Stimulated activated CD4-positive, alpha-beta T cell treated with anti-CD3 and anti-CD28 coated beads, Interleukin-15, amount 100 ng/mL, for 48 hours (primary cell): ENCODE measurements around the gene HSD11B1L.

Source experiments
- DNase-seq, 2 donors: peaks; one replicate each; pipeline ENCODE4 v3.0.0-alpha.2; 2020; ENCODE audit warnings: low read depth in 2 of 2

The HSD11B1L gene

DNA sequence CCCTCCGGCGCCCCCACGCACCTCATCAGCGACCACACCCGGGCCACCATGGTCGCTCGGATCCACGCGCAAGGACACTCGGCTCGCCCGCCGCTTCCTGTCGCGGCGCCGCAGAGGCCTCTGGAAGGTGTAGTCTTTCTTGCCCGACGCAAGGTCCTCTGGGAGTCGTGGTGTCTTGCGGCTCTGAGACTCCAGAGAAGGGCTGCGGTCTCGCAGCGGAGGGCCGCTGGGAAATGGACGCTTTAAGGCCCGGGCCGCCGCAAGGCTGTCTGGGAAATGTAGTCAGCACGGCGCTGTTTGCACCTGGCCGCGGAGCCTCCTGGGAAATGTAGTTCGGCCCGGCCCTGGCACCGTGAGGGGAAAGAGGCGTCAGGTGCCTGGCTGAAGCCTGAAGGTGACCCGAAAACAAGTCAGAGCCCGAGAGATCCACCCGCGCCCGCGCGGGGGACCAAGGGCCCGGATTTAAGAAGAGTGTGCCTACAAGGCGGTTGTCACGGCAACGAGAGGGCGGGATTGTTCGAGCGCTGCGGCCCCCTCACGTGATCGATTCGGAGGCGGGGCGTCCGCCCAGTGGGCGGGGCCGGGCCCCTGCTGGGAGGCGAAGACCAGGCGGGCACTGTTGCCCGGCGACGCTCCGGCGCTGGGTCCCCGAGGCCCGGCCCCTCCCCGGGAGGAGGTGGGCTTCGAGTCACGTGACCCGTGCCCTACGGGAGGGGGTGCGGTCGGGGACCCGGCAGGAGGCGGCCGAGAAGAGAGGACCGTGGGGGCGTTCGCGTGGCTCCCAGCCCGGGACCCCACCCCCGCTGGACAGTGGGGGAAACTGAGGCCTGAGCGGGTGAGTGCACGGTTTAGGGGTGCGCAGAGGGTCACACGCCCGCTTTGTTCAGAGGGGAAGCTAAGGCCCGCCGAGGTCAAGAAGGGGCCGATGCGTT lies at the start of gene HSD11B1L, which contains the start of gene MICOS13:
HSD11B1L (plus strand) TSS at position 591 of the 932 bp plus-strand sequence. CDS start 3,806 bp downstream, outside the sequence.
MICOS13 (minus strand) TSS at position 80 of the 932 bp plus-strand sequence; CDS start at position 50, 30 bp downstream.
- peak; percentile 97 to 98 for DNase-seq

DNA sequence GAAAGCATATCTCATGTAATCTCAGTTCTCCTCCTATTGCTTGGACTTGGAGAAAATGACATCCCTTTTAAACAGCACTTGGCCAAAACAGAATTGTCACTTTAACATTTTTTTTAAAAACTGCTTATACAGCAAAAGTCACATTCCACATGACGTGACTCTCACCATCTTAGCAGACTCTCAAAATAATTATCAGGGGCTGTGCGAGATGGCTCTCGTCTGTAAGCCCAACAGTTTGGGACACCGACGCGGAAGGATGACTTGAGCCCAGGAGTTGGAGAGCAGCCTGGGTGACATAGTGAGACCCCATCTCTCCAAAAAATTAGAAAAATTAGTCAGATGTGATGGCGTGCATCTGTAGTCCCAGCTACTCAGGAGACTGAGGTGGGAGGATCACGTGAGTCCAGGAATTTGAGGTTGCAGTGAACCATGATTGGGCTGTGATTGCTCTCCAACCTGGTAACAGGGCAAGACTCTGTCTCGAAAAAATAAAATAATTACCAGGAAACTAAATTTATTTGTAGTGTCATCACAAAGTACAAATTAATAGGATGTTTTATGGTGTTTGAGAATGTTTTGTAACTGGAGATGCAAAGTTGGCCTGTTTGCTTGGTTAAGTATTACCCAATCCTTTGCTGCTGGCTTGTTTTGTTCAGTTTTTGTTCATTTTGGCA lies 49.1 kb upstream of the HSD11B1L start:
- DNase-seq: no peak

DNA sequence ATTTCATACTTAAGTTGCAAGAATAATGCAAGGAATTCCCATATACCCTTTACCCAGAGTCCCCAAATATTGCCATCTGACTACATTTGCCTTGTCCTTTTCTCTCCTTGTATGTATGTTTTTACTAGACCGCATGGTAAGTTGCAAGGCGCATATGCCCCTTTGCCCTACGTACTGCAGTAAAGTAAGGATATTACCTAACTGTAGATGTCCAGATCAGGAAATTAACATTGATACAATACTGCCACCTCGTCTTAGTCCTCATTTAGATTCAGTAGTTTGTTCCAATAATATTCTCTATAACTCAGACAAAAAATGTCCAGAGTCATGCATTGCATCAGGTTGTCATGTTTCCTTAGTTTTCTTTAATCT lies 48.6 kb upstream of the HSD11B1L start:
- no peak for DNase-seq

- no peak for DNase-seq
Observed at GRCh38 chr19:5632657-5633056, 48.2 kb upstream of the HSD11B1L start.

DNA sequence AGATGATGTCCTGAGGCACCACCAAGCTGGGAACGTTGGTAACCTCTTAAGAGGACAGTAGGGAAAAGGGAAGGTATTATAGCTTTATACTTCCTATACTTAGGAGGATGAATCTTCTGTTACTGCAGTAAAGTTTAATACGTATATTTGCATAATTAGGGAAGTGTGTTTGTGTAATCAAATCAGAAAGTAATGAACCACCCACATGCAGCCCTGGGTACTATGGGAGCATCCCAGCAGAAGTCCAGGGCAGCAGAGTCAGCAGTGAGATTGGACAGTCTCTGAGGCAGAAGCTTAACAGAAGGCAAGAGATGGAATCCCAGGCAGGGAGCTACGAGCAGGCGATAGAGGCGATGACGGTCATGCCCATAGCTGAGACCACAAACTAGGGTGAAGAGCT lies 45.4 kb upstream of the HSD11B1L start:
- DNase-seq: no peak

GRCh38 chr19:5637971-5638370 lies 42.9 kb upstream of the HSD11B1L start:
- DNase-seq: no peak

DNA sequence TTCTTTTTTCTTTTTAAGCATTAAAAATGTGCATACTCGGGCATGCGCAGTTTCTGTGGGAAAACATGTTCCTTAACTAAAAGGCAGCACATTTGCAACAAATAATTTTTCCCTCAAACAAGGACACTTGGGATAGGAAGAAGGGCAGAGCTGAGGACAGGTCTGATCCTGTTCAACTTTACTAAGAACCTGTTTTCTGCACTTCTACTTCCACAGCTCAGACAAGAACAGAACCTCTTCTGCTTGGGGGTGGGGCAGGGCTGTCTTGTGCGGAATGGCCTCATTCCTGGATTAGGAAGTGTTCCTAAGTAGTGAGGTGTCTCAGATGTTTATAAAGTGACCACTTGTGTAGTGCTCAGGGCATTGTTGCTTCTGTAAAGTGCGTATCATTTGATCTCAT lies 39.7 kb upstream of the HSD11B1L start:
- no peak for DNase-seq

DNA sequence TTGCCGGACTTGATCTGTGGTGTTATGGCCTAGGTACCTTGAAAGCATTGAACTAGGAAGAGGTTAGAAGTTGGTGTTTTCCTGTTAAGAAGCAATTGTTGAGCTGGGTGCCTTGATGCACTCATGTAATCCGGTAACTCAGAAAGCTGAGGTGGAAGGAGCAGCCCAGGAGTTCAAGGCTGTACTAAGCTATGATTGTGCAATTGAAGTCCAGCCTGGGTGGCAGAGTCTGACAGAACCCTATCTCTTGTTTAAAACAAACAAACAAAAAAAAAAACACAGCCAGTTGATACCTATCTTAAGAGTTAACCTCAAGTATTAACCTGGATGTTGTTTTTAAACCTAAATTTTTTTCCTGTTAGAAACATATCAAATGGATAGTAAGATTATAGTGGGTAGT lies 38.6 kb upstream of the HSD11B1L start:
- DNase-seq: no peak

DNA sequence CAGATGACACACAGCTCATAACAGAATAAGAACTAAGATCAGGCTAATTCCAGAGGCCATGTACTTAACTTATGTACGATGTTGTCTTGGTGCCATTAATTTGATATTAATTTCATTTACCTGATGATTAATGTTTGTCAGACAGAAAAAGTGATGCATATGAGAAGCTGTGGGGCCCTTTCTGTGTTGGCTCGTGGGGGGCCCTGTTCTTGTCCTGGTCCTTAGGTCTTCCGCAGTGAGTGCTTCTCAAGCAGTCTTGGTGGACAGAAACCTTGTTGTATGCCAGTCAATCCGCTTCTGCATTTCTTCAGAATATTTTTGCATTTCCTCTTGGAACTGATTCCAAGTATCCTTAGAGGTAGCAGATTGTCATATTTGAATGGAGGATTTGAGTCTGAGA lies 37.8 kb upstream of the HSD11B1L start:
- DNase-seq: no peak

DNA sequence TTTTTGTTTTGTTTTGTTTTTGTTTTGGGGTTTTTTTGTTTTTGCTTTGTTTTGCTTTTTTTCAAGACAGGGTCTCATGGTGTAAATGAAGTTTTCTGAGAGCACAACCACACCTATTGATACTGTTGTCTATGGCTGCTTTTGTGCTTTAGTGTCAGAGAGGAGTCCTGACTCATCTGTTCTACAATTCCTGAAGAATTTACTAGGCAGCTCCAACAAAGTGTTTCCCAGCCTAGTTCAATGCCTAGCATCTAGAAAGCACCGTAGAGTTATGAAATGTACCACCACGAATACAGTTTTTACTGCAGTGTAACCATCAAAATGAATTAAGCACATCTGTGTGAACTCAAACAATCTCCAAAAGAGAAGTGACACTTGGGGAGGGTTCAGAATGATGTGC lies 36.8 kb upstream of the HSD11B1L start:
- DNase-seq: no peak

DNA sequence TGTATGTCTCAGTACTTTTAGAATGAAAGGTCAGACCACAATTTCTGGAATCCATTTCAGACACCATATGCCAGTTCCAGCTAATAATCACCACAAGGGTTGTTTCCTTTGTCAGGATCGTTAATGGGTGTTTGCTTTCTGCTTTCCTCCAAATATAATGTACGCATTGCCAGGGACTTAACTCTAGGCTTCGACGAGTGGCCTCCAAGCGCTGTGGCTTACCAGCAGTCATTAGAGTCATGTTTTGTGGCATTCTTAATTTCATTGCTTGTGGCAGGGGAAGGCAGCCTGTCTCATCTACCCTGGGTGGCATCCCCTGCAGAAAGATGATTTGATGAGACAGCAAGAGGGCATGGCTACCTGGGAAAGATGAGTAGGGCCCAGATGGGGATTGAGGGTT lies 35.4 kb upstream of the HSD11B1L start:
- no peak for DNase-seq

DNA sequence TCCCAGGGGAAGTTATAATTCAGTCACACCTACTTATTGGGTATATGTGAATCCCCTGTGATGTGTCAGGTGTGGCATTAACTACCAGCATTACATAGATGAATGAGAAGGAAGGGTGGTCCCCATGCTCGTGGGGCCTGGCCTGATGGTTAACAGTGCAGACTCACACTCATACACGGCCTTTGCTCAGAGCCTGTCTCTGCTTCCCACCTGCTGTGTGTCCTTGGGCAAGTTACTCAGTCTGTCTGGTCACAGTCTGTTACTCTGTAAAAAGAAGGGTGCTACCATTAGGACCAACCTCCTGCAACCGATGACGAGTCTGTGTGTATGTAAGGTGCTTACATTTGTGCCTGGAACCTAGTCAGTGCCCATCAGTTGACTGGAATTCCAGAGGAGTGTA lies 34.1 kb upstream of the HSD11B1L start:
- no peak for DNase-seq

GRCh38 chr19:5648464-5648863 lies 32.4 kb upstream of the HSD11B1L start:
- DNase-seq: no peak

GRCh38 chr19:5651361-5651760 lies 29.5 kb upstream of the HSD11B1L start:
- DNase-seq: no peak

DNA sequence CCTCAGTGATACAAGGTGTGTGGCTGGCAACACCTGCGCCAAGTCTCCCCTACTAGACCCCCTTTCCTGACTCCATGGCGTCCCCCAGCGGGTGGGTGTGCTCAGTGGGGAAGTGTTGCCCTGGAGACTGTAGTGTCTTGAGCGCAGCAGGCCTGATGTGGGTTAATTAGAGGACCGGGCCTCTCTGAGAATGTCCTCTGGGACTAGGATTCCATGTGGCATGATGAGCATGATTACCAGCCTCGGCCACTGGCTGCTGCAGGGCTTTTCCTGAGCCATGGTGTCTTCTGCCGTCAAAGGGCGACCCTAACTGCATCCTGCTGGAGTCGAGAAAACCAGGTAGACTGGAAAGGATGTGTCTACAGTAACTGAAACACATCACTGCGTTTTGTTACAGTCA lies 28.6 kb upstream of the HSD11B1L start:
- no peak for DNase-seq

DNA sequence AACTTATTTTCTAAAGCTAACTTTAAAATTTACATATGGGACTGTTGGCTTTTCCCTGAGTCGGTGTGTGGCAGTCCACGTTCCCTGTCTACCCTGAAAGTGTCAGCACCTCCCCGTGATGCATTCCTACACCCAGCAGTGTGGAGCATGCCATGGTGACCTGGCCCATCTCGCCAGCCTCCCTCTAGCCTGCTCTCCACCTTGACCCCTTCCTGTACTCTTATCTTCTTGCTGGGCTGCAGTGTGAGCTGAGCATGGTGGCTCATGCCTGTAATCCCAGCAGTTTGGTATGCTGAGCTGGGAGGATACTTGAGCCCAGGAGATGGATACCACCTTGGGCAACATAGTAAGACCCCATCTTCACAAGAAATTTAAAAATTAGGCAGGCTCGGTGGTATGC lies 25.9 kb upstream of the HSD11B1L start:
- no peak for DNase-seq

GRCh38 chr19:5655412-5655811 lies 25.4 kb upstream of the HSD11B1L start:
- DNase-seq: no peak

DNA sequence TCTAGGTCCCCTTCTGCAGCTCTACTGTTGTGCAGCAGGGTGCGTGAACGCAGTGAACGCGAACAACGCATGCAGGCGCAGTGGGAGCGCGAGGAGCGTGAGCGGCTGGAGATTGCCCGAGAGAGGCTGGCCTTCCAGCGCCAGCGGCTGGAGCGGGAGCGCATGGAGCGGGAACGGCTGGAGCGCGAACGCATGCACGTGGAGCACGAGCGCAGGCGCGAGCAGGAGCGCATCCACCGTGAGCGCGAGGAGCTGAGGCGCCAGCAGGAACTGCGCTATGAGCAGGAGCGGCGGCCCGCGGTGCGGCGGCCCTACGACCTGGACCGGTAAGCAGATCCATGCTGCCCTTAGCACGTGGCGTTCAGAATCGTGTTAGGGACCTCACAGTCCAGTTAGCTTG lies 19.3 kb upstream of the HSD11B1L start:
- DNase-seq: no peak

GRCh38 chr19:5663904-5664303 lies 16.9 kb upstream of the HSD11B1L start:
- DNase-seq: no peak

- DNase-seq: no peak
Observed at GRCh38 chr19:5664515-5664914, 16.3 kb upstream of the HSD11B1L start.

DNA sequence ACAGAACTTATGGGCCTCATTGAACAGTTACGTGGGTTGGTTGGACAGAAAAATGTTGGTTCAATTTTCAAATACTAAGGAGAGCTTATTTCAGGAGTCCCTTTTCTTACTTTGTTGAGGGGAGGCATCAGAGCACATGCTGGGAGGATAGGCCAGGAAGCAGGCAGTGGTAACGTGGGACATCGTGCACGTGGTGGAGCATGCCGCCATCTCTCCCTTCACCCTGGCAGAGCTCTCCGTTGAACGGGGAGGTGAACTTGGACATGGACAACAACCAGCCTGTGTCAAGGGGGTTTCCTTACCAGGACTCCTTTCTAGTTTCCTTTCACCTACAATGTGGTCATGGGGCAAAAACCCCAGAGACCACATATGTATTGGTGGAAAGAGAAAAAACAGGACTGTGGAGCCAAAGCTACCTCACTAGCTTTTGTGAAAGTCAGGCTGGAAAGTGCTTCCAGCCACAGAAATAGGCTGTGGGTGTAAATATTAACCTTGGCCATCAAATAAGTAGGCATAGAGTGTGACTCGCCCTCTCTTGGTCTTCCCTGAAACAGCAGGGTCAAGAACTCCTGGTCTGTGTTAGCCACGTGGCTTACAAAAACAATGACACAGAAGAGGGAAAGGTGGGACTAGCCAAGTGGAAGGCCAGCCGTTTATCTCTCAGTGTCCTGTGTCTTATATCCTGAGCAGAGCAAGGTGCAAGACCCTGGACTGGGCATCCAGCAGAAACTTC lies 14.9 kb upstream of the HSD11B1L start:
- DNase-seq: no peak

DNA sequence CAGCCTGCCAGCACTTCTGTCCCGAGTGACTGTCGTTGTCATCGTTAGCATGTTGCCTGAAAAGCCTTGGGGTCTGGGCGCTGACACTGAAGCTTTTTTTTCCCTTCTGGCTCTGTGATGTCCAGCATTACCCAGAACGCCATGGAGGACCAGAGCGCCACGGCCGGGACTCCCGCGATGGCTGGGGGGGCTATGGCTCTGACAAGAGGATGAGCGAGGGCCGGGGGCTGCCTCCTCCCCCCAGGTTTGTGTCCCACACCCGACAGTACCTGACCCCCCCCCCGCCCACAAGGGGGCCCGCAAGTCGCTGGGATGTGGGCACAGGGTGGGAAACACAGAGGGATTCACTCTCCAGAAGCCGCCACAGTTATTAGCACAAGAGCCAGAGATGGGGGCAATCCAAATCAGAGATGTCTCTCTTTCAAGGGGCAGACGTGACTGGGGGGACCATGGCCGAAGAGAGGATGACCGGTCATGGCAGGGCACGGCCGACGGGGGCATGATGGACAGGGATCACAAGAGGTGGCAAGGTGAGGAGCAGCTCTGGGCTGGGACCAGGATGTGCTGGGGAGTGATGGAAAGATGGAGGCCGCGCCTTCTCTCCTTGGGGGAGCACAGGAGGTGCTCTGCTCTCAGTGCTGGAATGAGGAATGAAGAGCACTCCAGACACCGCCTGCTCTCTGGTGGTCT lies 13.8 kb upstream of the HSD11B1L start:
- no peak for DNase-seq
